Nephron progenitor cell (in vitro differentiated cells): ENCODE data around the gene CEMIP.
A peak's percentile ranks its signal among the peaks of the same experiment; 100 is the strongest.
"Not testable (repeated sequence)": the region's sequence is repeated elsewhere in the genome, so short reads cannot be mapped to it uniquely, and the experiment has no call there.

Experiments used
- DNase-seq: peaks from one replicate; pipeline ENCODE4 v3.0.0; 2021
- H3K27ac Mint-ChIP-seq: 2 replicates; pipeline ENCODE4 v1.8.0; 2021; ENCODE audit warnings: mild to moderate bottlenecking, moderate library complexity, mixed read lengths
- H3K27me3 Mint-ChIP-seq: 2 replicates; pipeline ENCODE4 v1.8.0; 2021; ENCODE audit warnings: mild to moderate bottlenecking, low read depth, mixed read lengths; ENCODE audit not compliant: poor library complexity
- H3K36me3 Mint-ChIP-seq: 2 replicates; pipeline ENCODE4 v1.8.0; 2021; ENCODE audit warnings: low read depth, mixed read lengths
- H3K4me1 Mint-ChIP-seq: 2 replicates; pipeline ENCODE4 v1.8.0; 2021; ENCODE audit warnings: mixed read lengths
- H3K4me3 Mint-ChIP-seq: 2 replicates; pipeline ENCODE4 v1.8.0; 2021; ENCODE audit warnings: mild to moderate bottlenecking, moderate library complexity, mixed read lengths
- H3K9me3 Mint-ChIP-seq: 2 replicates; pipeline ENCODE4 v1.8.0; 2021; ENCODE audit warnings: mild to moderate bottlenecking, moderate library complexity, mixed read lengths
- TF ChIP-seq, protein P1 (sequence below): fragments of 200-600 bp; sonication (generic); IDR thresholded peaks from 2 replicates; pipeline ENCODE4 v1.5.0; 2021; ENCODE audit warnings: antibody characterized with exemption

CEMIP gene

GRCh38 chr15:80957556-80957955 is 178.4 kb downstream of the CEMIP start:
- Mint-ChIP-seq H3K27me3 (no peaks in the 10 kb centered on the region), H3K4me1 (peaks cover 38% of the 10 kb centered on the region), H3K9me3 (peaks cover 6% of the 10 kb centered on the region), H3K4me3 (no peak overlapping the region), H3K36me3 (peaks cover 39% of the 10 kb centered on the region), H3K27ac (no peak overlapping the region)
- TF ChIP-seq, protein P1, sequence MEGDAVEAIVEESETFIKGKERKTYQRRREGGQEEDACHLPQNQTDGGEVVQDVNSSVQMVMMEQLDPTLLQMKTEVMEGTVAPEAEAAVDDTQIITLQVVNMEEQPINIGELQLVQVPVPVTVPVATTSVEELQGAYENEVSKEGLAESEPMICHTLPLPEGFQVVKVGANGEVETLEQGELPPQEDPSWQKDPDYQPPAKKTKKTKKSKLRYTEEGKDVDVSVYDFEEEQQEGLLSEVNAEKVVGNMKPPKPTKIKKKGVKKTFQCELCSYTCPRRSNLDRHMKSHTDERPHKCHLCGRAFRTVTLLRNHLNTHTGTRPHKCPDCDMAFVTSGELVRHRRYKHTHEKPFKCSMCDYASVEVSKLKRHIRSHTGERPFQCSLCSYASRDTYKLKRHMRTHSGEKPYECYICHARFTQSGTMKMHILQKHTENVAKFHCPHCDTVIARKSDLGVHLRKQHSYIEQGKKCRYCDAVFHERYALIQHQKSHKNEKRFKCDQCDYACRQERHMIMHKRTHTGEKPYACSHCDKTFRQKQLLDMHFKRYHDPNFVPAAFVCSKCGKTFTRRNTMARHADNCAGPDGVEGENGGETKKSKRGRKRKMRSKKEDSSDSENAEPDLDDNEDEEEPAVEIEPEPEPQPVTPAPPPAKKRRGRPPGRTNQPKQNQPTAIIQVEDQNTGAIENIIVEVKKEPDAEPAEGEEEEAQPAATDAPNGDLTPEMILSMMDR = no peak
- no peak for DNase-seq

GRCh38 chr15:80957976-80958375 is 178.8 kb downstream of the CEMIP start:
- H3K27ac Mint-ChIP-seq = no peak overlapping the region
- H3K4me1 Mint-ChIP-seq = peaks cover 34% of the 10 kb centered on the region
- no peak for DNase-seq
- TF ChIP-seq, protein P1 = no peak
- H3K4me3 Mint-ChIP-seq = no peak overlapping the region
- peaks cover 9% of the 10 kb centered on the region for H3K9me3 Mint-ChIP-seq
- H3K27me3 Mint-ChIP-seq = no peaks in the 10 kb centered on the region
- peaks cover 43% of the 10 kb centered on the region for H3K36me3 Mint-ChIP-seq

- Mint-ChIP-seq H3K27ac (no peak overlapping the region), H3K9me3 (peaks cover 14% of the 10 kb centered on the region), H3K36me3 (peaks cover 52% of the 10 kb centered on the region), H3K27me3 (no peaks in the 10 kb centered on the region), H3K4me1 (peaks cover 24% of the 10 kb centered on the region), H3K4me3 (no peak overlapping the region)
- TF ChIP-seq, protein P1 = no peak
- DNase-seq = no peak
These were observed 179.8 kb downstream of the CEMIP start for GRCh38 chr15:80958818-80959495.

DNA sequence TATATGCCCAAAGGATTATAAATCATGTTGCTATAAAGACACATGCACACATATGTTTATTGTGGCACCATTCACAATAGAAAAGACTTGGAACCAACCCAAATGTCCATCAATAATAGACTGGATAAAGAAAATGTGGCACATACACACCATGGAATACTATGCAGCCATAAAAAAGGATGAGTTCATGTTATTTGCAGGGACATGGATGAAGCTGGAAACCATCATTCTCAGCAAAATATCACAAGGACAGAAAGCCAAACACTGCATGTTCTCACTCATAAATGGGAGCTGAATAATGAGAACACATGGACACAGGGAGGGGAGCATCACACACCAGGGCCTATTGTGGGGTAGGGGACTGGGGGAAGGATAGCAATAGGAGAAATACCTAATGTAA is 186.3 kb downstream of the CEMIP start:
- DNase-seq, H3K27ac Mint-ChIP-seq, H3K4me3 Mint-ChIP-seq, H3K27me3 Mint-ChIP-seq, H3K4me1 Mint-ChIP-seq: not testable (repeated sequence)
- peaks cover 58% of the 10 kb centered on the region for H3K36me3 Mint-ChIP-seq
- H3K9me3 Mint-ChIP-seq = peaks cover 36% of the 10 kb centered on the region

DNA sequence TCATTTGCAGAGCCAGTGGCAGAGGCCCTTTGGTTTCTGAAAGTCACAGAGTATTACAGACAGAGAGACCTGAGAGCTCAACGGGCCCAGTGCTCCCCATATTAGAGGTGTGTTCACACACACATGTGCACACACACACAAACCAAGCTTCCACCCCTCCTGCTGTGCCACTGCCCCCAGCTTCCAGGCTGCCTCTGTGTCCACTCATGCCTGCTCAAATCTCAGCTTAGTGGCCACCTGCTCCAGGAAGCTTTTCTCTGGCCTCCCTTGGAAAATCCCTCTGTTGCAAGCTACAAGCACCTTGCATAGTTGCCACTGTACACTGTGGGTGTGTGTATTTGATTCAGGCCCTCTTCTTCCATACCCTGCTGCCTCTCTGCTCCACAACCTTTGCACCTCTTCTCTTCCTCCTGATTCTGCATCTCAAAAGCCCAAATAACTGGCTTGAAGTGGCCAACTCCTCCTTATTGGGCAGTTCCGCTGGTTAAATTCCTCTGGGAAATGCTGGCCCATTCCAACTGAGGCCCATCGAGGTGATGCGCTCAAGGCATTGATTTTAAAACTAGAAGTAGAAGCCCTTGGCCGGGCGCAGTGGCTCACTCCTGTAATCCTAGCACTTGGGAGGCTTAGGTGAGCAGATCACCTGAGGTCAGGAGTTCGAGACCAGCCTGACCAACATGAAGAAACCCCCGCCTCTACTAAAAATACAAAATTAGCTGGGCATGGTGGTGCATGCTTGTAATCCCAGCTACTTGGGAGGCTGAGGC is 187.4 kb downstream of the CEMIP start:
- Mint-ChIP-seq H3K4me3 (no peak overlapping the region), H3K4me1 (no peaks in the 10 kb centered on the region), H3K36me3 (peaks cover 47% of the 10 kb centered on the region), H3K9me3 (peaks cover 36% of the 10 kb centered on the region), H3K27ac (peak overlapping the region; percentile 84), H3K27me3 (no peaks in the 10 kb centered on the region)
- DNase-seq = no peak
- TF ChIP-seq, protein P1 = no peak

- no peaks in the 10 kb centered on the region for H3K27me3 Mint-ChIP-seq
- peak; percentile 25 for DNase-seq
- no peaks in the 10 kb centered on the region for H3K4me1 Mint-ChIP-seq
- TF ChIP-seq, protein P1 = no peak
- H3K27ac Mint-ChIP-seq = no peak overlapping the region
- peaks cover 31% of the 10 kb centered on the region for H3K9me3 Mint-ChIP-seq
- H3K4me3 Mint-ChIP-seq = no peak overlapping the region
- H3K36me3 Mint-ChIP-seq = peaks cover 47% of the 10 kb centered on the region
These were observed 188.3 kb downstream of the CEMIP start for GRCh38 chr15:80967451-80967850.
